Peyer's patch (tissue), 4 donors: ENCODE results near the gene P2RY14.

ENCODE experiments used
- CTCF ChIP-seq, 6 experiments: fragments of 450-650 bp in 4 of 6; fragments of 200-600 bp in 2 of 6; sonication (generic) in 1 of 6; IDR thresholded peaks; one replicate each; pipeline ENCODE4 v1.5.1; 2017 to 2019; ENCODE audit warnings: antibody characterized with exemption in 6 of 6, mild to moderate bottlenecking in 3 of 6, moderate library complexity in 1 of 6
- POLR2A ChIP-seq, 2 donors: fragments of 450-650 bp; IDR thresholded peaks; one replicate each; pipeline ENCODE4 v1.5.1; 2017; ENCODE audit warnings: antibody characterized with exemption in 2 of 2, mild to moderate bottlenecking in 2 of 2, moderate library complexity in 2 of 2

GRCh38 chr3:151165226-151165625 is 113.1 kb downstream of the P2RY14 start:
- TF ChIP-seq CTCF (IDR thresholded peaks at IDR 0.05) (no peak), POLR2A (IDR thresholded peaks at IDR 0.05) (no peak)
